ENCODE results near the gene TERT. TPM values are rescaled to one million over a fixed set of nuclear protein-coding genes. Genes with fewer than 3 reads are reported as not detected.

The TERT gene
- total and polyA plus RNA-seq, 2 of the 4 experiments (the other 2 are of a cell fraction): not detected

DNA sequence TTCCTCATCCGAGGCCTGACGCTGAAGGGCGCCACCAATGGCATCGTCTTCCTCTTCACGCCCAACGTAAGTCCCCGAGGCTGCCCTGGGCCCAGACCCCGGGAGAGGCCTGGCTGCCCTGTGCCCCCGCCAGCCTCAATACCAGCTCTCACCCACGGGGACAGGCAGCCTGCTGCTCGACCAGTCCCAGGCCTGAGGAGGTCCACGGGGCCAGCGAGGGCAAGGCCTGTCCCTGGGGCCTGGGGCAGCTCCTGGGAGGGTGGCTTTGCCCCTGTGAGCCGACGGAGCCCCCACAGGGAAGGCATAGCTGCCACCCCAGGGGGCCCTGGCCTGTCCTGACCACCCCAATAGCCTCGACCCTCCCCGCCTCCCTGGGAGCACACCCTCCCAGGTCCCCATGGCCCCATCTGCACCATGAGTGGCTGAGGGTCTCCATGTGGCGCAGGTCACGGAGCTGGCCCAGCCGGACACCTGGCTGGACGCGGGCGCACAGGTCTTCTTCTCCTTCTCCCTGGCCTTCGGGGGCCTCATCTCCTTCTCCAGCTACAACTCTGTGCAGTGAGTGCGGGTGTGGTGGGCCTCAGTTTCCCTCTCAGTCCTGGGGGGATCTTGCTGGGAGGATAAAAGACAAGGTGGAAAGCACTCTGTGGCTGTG lies 81.2 kb downstream of the TERT start:
- no peaks in the 10 kb centered on the region for H3K36me3 ChIP-seq (ENCODE audit: control insufficient read depth, insufficient read depth, low read length)
- H3K23ac ChIP-seq (ENCODE audit: low read depth, low read length): no peak overlapping the region
- H4K5ac ChIP-seq (ENCODE audit: low read depth, low read length): no peak overlapping the region
- no peak for DNase-seq
- H3K4me2 ChIP-seq (ENCODE audit: low read depth, low read length): no peak overlapping the region
- no peak overlapping the region for H3K56ac ChIP-seq (ENCODE audit: extremely low read depth, insufficient read depth, low read length)
- ChIA-PET CTCF (no interaction called here), POLR2A (ENCODE audit: unreplicated experiment) (no interaction called here)
- H2BK15ac ChIP-seq (ENCODE audit: low read depth, low read length): no peak overlapping the region
- no peak overlapping the region for H3K4ac ChIP-seq (ENCODE audit: low read depth, low read length)
- no peak overlapping the region for H4K8ac ChIP-seq (ENCODE audit: low read depth in 2 of 2, low read length in 2 of 2)
- no peak overlapping the region for H2AK9ac ChIP-seq (replicated peaks; ENCODE audit: low read depth, low read length, poor library complexity)
- in situ Hi-C loops (cut with MboI; ENCODE audit: low sequenced_read_pairs) (no loop called here), dilution Hi-C loops (cut with HindIII; ENCODE audit: low sequenced_read_pairs, unreplicated experiment) (no loop called here), intact Hi-C loops (cut with micrococcal nuclease) (no loop called here)
- no peak overlapping the region for H2BK120ac ChIP-seq (ENCODE audit: low read depth, low read length)
- TF ChIP-seq CEBPB (IDR thresholded peaks at IDR 0.05; ENCODE audit: low read depth, low read length) (no peak), BHLHE40 (IDR thresholded peaks at IDR 0.05; ENCODE audit: low read depth, low read length) (no peak)
- H2AFZ ChIP-seq (replicated peaks; ENCODE audit: low read length, poor library complexity): no peak overlapping the region
- no peak overlapping the region for H2BK5ac ChIP-seq (ENCODE audit: low read depth, low read length, poor library complexity, severe bottlenecking)
- H3K4me1 ChIP-seq (ENCODE audit: control insufficient read depth, insufficient read depth, low read length): no peaks in the 10 kb centered on the region
- no peak overlapping the region for H4K91ac ChIP-seq (ENCODE audit: insufficient read depth, low read depth, low read length)
- H3K4me3 ChIP-seq (ENCODE audit: insufficient read depth, low read depth, low read length): no peak overlapping the region
- no peak overlapping the region for H2AK5ac ChIP-seq (ENCODE audit: low read depth, low read length)
- peaks cover 2% of the 10 kb centered on the region; the same call in 1 of the 2 replicates for H3K27me3 ChIP-seq (ENCODE audit: control insufficient read depth, insufficient read depth, low read length)
- peaks cover 6% of the 10 kb centered on the region; the same call in 1 of the 2 replicates for H3K9me1 ChIP-seq (ENCODE audit: insufficient read depth, low read length)
- no peak overlapping the region for H2BK20ac ChIP-seq (ENCODE audit: low read depth, low read length)
- H3K9ac ChIP-seq (ENCODE audit: low read depth, low read length): no peak overlapping the region
- H3K14ac ChIP-seq (replicated peaks; ENCODE audit: low read depth, low read length): no peak overlapping the region
- H3K79me1 ChIP-seq (ENCODE audit: low read depth in 1 of 2, low read length in 2 of 2): no peaks in the 10 kb centered on the region
- H4K20me1 ChIP-seq (ENCODE audit: insufficient read depth, low read length): no peaks in the 10 kb centered on the region
- H3K9me3 ChIP-seq (ENCODE audit: control insufficient read depth, insufficient read depth, low read length): peaks cover 20% of the 10 kb centered on the region
- H3K18ac ChIP-seq (ENCODE audit: low read depth, low read length): no peak overlapping the region
- no TSS peak for BruUV-seq (replicated peaks)
- 71% methylated on average over 9 of the region's 25 CpGs; no CpG with 5 or more reads in 1 of the 2 experiments for WGBS, 2 experiments (ENCODE audit: extremely low coverage in 2 of 2, insufficient read length in 1 of 2)
- no peak overlapping the region for H3K27ac ChIP-seq (ENCODE audit: insufficient read depth, low read length)
- no peak for ATAC-seq (ENCODE audit: low read depth)
